Stimulated activated CD8-positive, alpha-beta memory T cell treated with anti-CD3 and anti-CD28 coated beads, Interleukin-15, amount 100 ng/mL, for 24 hours (primary cell): ENCODE results near the gene IFI35.
"Not testable (repeated sequence)": the region's sequence is repeated elsewhere in the genome, so short reads cannot be mapped to it uniquely, and the experiment has no call there.

Experiments
- DNase-seq: peaks from one replicate; pipeline ENCODE4 v3.0.0-alpha.2; 2020; ENCODE audit warnings: low read depth

The IFI35 gene

GRCh38 chr17:43024407-43025289, 18.1 kb downstream of the IFI35 start, which contains the start of gene RND2:
TSS of gene RND2 (plus strand) at chr17:43025231. CDS start at chr17:43025348, 117 bp downstream.
- peak; percentile 43 for DNase-seq

GRCh38 chr17:43025290-43025657, 18.7 kb downstream of the IFI35 start:
- no peak for DNase-seq

- no peak for DNase-seq
Measured at GRCh38 chr17:43025766-43026537, 19.4 kb downstream of the IFI35 start.

- DNase-seq = no peak
Measured at GRCh38 chr17:43026595-43026994, 20.0 kb downstream of the IFI35 start.

GRCh38 chr17:43027091-43028032, 20.8 kb downstream of the IFI35 start:
- DNase-seq = no peak

DNA sequence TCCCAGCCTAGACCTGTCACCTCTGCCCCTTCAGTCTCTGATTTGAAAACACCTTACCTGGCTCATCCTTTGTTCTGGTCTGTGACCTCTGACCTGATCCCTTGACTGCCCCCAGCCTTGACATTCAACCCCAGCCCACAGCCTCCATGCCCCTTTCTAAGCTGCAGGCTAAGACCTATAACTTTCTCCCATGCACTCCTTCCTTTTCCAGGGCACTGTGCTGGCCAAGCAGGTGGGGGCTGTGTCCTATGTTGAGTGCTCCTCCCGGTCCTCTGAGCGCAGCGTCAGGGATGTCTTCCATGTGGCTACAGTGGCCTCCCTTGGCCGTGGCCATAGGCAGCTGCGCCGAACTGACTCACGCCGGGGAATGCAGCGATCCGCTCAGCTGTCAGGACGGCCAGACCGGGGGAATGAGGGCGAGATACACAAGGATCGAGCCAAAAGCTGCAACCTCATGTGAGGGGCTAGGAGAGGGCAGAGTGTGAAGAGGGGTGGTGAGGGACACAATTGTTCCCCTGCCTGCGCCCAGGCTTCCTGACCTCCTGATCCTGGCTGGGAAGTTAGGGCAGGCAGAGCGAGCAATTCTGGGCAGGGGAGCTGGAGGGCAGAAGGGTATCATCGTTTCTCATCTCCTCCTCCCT, 21.8 kb downstream of the IFI35 start:
- DNase-seq = no peak

GRCh38 chr17:43030137-43030767, 23.7 kb downstream of the IFI35 start:
- DNase-seq = no peak

DNA sequence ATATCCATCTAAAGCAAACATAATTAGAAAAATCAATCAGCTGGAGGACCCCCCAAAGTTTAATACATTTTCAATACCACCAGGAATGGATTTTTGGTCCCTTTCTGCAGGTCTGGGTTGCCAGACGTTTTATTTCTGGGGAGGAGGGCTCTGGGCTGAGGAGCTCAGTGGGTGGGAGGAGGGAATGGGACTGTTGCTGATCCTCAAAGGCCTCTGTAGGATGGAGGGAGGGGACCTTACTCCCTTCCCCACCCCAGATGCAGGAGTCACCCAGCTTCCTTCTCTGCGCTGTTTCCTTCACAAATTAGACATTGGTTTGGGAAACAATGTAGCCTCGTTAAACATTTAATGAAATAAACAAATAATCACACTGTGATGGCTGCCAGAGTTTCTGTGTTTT, 25.1 kb downstream of the IFI35 start:
- no peak for DNase-seq

DNA sequence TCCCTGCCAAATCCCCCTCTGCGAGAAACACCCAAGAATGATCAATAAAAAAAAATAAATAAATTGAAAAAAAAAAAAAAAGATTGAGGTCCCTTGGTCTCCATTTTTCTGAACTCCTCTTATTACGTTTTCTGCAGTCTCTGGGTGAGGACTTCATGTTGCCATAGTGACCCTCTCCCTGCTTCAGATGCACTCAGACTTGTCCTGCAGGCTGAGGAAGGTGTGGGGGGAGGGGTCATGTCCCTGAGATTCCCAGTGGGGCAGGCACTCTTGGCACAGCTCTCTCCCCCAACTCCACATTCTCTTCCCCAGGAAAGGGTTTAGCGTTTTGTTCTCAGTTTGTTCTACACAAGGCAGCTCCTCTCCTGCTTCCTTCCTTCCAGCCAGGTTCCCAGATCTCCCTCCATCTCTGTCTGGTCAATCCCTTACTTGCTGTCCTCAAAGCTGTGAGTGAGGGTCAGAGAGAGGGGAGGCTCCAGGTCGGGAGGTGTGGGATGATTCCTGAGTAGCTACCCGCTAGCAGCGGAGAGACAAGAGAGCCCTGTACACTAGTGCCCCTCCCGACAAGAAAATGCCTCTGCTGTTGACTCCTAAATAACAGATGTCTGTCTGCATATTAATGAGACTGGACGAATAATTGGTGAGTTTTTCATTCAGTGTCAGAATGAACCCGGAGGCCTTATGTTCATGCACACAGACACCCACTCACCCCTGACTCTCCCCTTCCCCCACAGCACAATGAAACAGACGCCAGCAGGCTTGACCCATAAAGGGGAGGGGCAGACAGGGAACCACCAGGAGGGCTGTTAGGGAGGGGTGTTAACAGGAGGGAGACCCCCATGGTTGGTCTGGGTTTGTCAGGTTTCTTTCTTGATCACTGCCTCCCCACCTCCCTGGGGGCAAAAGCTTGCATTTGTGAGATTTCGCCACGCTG, 27.6 kb downstream of the IFI35 start:
- no peak for DNase-seq

GRCh38 chr17:43034894-43035293, 28.3 kb downstream of the IFI35 start:
- DNase-seq = no peak

- DNase-seq = no peak
Measured at GRCh38 chr17:43039646-43040045, 33.1 kb downstream of the IFI35 start.

DNA sequence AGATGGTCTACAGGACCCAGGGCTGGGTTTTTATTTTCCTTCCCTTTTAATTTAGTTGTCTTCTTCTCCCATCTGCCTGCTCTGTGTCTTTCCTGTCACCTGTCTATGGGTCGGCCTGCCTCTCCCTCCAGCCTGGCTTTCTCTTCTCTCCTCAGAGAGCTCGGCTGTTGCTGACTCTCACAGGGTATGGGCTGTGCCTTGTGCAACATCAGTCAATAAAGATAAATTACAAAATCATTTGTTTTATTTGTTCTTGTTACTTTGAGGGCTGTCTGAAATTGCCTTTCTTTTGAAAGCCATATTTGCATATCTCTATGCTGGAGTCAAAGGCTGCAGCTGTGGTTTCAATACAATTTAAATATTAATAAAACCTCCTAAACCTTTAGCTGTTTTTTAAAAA, 34.1 kb downstream of the IFI35 start:
- no peak for DNase-seq

DNA sequence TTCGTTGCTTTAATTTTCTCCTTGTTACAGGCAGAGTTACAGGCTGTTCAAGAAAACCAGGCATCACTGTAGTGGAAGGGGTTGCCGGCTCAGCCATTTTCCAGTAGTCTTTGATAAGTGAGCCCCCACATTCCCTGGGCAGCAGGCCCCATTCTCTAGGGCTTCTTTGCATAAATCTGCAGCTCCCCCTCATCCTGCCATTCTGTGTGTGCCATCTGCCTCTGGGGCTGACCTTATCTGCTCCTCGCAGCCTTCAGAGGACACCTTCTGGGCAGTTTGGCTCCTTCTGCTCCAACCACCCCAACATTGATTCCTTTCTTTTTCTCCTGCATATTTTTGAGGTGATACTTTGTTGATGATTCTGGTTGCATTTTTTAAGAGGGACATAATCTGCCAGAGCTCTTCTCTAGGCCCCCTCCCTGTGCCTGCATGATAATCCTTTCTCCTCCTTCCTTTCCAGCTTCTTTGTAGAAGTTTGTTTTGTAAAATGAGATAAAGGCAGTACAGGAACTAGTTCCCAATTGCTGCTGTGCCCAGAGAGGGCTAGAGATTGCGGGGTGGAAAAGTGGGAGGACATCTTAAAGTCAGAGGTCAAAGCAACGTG, 35.5 kb downstream of the IFI35 start:
- no peak for DNase-seq

GRCh38 chr17:43043307-43043706, 36.7 kb downstream of the IFI35 start:
- no peak for DNase-seq

DNA sequence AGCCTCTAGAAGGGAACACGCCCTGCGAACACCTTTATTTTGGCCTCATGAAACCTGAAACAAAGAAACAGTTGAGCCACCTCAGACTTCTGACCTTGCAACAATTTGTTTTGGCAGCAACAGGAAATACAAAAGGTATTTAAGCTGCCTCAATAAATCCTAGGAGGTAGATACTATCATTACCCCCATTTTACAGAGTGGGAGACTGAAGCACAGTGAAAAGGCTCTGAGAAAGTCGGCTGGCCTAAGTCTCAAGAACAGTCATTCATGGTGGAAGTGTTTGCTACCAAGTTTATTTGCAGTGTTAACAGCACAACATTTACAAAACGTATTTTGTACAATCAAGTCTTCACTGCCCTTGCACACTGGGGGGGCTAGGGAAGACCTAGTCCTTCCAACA, 37.4 kb downstream of the IFI35 start:
- DNase-seq = no peak

GRCh38 chr17:43051969-43052368, 45.4 kb downstream of the IFI35 start:
- DNase-seq = no peak

DNA sequence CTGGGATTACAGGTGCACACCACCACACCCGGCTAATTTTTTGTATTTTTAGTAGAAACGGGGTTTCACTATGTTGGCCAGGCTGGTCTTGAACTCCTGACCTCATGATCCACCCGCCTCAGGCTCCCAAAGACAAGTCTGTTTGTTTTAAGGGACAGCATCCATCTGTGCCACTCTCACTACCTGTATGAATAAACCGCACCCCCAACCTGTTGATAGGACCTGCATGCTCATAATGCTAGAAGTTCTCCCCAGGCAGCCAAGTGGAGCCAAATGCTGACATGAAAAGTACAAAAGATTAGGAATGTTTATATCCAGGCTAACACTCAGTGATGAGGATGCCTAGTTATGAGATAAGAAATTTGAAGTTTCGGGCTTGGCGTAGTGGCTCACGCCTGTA, 46.4 kb downstream of the IFI35 start:
- not testable (repeated sequence) for DNase-seq

DNA sequence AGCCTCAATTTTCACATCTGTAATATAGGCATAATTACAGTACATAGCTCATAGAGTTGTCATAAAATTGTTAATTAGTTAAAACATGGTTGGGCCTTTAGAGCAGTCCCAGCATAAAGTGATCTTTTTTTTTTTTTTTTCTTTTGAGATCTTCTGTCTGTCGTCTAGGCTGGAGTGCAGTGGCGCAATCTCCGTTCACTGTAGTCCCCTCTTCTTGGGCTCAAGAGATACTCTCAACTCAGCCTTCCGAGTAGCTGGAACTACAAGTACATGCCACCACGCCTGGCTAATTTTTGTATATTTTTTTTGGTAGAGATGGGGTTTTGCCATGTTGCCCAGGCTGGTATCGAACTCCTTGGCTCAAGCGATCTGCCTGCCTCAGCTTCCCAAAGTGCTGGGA, 49.5 kb downstream of the IFI35 start:
- DNase-seq = no peak

DNA sequence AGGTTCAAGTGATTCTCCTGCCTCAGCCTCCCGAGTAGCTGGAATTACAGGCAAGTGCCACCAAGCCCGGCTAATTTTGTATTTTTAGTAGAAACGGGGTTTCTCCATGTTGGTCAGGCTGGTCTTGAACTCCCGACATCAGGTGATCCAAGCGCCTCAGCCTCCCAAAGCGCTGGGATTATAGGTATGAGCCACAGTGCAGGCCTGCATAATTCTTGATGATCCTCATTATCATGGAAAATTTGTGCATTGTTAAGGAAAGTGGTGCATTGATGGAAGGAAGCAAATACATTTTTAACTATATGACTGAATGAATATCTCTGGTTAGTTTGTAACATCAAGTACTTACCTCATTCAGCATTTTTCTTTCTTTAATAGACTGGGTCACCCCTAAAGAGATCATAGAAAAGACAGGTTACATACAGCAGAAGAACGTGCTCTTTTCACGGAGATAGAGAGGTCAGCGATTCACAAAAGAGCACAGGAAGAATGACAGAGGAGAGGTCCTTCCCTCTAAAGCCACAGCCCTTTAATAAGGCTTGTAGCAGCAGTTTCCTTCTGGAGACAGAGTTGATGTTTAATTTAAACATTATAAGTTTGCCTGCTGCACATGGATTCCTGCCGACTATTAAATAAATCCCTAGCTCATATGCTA, 56.5 kb downstream of the IFI35 start:
- DNase-seq = no peak
